Cardiac fibroblast (primary cell): Measurements from ENCODE around the gene TUBGCP6.
A peak's percentile ranks its signal among the peaks of the same experiment; 100 is the strongest.

ENCODE experiments used
- DNase-seq, 2 donors: peaks; one replicate each; pipeline versions ENCODE4 v3.0.0 to v3.0.0-alpha.2; 2010; ENCODE audit warnings: low read depth in 2 of 2
- H3K4me3 ChIP-seq, 2 donors: replicated peaks in 1 of 2; 1 replicate in 1 of 2; 2 replicates in 1 of 2; pipeline ENCODE4 v1.5.1; 2011; ENCODE audit warnings: low read depth in 2 of 2, low read length in 2 of 2, mild to moderate bottlenecking in 2 of 2, moderate library complexity in 1 of 2
- CTCF ChIP-seq: IDR thresholded peaks from one replicate; pipeline ENCODE4 v1.5.1; 2011; ENCODE audit warnings: low read depth, mild to moderate bottlenecking, low read length, inconsistent platforms

The TUBGCP6 gene

DNA sequence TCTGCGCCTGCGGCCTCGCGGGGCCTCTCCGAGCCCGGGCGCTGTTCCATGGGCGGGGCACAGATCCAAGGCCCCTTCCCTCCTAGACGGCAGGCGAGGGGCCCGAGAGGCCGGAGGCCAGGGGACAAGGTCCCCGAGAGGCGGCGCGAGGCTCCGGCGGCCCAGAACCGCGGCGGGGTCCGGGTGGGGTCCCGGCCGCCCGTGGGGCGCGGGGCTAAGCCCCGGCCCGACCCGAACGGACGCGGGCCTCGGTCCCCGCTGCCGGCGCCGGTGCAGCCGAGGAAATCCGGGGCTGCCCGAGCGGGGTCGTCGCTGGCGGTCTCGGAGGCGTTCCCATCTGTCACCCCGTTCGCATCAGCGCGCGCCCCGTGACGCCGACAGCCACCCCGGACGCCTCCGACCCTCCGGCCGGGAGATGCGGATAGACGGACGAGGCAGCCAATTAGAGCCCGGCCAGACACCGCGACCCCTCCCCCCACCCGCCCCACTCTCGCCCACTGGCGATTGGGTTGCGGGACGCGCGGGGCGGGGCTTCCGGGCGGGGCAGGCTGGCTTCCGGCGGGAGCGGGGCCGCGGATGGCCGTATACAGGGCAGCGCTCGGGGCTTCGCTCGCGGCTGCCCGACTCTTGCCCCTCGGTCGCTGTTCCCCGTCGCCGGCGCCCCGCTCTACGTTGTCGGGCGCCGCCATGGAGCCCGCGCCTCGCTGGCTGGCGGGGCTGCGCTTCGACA is 44.2 kb downstream of the TUBGCP6 start, which contains the start of gene SELENOO:
SELENOO (plus strand) TSS at position 551 of the 730 bp plus-strand sequence; CDS start at position 577, 26 bp downstream.
- no peak for TF ChIP-seq CTCF

DNA sequence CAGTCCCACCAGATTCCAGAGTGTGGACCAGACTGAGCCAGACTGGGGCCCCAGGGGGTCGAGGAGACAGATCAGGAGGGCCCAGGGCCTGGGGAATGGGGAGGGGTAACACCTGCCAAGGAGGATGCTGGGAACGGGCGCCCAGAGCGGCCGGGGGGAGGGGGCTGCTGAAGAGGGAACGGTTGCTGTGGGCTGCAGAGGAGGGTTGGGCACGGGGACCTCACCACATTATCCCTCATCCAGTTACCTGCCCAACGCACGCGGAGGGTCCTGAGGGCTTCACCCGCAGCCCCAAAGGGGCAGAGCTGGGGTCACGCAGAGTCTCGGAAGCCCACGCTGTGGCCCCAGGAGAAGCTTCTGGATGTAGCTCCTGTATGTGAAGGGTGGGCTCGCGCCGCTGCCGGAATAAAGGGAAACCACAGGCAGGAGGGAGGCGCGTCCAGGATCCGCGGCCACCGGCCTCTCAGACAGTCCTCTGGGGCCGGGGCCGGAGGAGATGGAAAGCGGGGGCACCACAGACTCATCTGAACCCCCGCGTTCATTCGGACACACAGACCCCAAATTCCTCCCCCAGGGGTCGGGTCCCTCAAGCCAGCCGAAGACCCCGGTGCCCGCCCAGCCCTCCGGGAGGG is 44.9 kb downstream of the TUBGCP6 start:
- TF ChIP-seq CTCF: no peak
- H3K4me3 ChIP-seq: peak overlapping the region; percentile 54 to 70
- no peak for DNase-seq

More for the DNA sequence above, 44.2 kb downstream of the TUBGCP6 start, which contains the start of gene SELENOO:
- H3K4me3 ChIP-seq: peak within 1 kb of the TSS; percentile 70
- DNase-seq: peak; percentile 86 to 92

DNA sequence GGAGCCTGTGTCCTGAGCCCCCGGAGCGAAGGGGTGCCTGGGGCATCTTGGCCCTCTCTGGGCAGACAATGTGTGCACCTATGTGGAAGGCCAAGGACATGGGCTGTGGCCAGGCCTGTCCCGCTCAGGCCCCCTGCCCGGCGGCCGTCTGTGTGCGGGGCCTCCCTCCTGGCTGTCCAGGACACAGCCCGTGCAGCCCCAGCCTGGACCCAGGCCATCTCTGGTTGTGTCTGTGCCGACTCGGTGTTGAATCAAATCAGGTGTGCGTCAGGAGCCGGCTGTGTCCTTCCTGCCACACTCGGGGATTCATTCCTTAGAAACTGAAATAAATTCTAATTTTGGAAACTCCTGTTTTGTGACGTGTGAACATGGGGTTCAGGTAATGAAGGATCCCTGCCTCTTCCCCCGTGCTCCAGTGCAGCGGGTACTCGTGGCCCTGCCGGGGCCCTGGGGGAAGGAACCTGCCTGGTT is 45.5 kb downstream of the TUBGCP6 start:
- no peak for DNase-seq
- H3K4me3 ChIP-seq: no peak overlapping the region
- no peak for TF ChIP-seq CTCF

GRCh38 chr22:50198624-50199017 is 46.2 kb downstream of the TUBGCP6 start:
- no peak for DNase-seq
- no peak for TF ChIP-seq CTCF
- H3K4me3 ChIP-seq: no peak overlapping the region

- no peak for TF ChIP-seq CTCF
- no peak for DNase-seq
- no peak overlapping the region for H3K4me3 ChIP-seq
Measured at GRCh38 chr22:50197856-50198623, 46.8 kb downstream of the TUBGCP6 start.

DNA sequence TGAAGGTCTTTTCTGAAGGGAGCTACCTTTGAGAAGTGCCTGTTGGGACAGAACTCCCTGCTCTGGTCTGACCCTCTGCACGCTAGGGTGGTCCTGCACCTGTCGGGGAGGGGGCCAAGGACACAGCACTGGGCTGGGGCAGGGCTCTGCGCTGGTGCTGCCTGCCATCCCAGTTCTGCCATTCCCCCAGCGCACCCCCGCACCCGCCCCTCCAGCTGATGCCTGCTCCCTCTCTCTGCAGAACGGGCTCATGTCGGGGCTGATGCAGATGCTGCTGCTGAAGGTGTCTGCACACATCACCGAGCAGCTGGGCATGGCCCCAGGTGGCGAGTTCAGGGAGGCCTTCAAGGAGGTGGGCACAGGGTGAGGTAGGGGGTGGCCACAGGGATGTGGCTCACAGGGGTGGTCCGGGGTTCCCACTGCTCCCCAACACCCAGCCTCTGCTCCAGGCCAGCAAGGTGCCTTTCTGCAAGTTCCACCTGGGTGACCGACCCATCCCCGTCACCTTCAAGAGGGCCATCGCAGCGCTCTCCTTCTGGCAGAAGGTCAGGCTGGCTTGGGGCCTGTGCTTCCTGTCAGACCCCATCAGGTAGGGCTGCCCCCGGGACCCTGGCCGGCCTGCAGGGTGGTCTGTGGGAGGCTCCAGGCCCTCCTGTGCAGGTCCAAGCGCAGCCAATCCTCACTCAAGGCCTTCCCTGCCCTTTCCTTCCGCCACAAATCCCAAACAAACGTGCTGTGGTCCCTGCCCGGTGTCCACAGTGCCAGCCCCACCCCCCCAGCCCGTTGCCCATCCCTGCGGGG is 47.6 kb downstream of the TUBGCP6 start:
- H3K4me3 ChIP-seq: no peak overlapping the region
- DNase-seq: no peak
- TF ChIP-seq CTCF: no peak
